Ecto neural progenitor cell (in vitro differentiated cells): ENCODE results near the gene ZAP70.

ENCODE experiments used
- DNase-seq: peaks from one replicate; pipeline ENCODE4 v3.0.0-alpha.2; 2018; ENCODE audit warnings: low spot score

The ZAP70 gene

GRCh38 chr2:97717613-97717995 is 4.2 kb downstream of the ZAP70 start:
- no peak for DNase-seq

- DNase-seq, result no peak
Measured at GRCh38 chr2:97718051-97718882, 4.9 kb downstream of the ZAP70 start.

- DNase-seq, result no peak
Measured at GRCh38 chr2:97718942-97719341, 5.6 kb downstream of the ZAP70 start.

- no peak for DNase-seq
Measured at GRCh38 chr2:97719362-97720155, 6.2 kb downstream of the ZAP70 start.

GRCh38 chr2:97720746-97721145 is 7.4 kb downstream of the ZAP70 start:
- no peak for DNase-seq

- DNase-seq, result no peak
Measured at GRCh38 chr2:97722227-97722626, 8.9 kb downstream of the ZAP70 start.

- DNase-seq, result no peak
Measured at GRCh38 chr2:97723156-97724072, 10.0 kb downstream of the ZAP70 start.

- no peak for DNase-seq
Measured at GRCh38 chr2:97724073-97724410, 10.7 kb downstream of the ZAP70 start.

GRCh38 chr2:97724501-97724900 is 11.1 kb downstream of the ZAP70 start:
- no peak for DNase-seq

- no peak for DNase-seq
Measured at GRCh38 chr2:97724946-97725688, 11.7 kb downstream of the ZAP70 start.

- no peak for DNase-seq
Measured at GRCh38 chr2:97726261-97727064, 13.1 kb downstream of the ZAP70 start.

GRCh38 chr2:97727296-97727695 is 13.9 kb downstream of the ZAP70 start:
- DNase-seq, result no peak

GRCh38 chr2:97728091-97728731 is 14.8 kb downstream of the ZAP70 start:
- DNase-seq, result no peak

GRCh38 chr2:97730245-97730644 is 16.9 kb downstream of the ZAP70 start:
- DNase-seq, result no peak

- DNase-seq, result no peak
Measured at GRCh38 chr2:97731274-97732020, 18.1 kb downstream of the ZAP70 start.

GRCh38 chr2:97732436-97733340 is 19.3 kb downstream of the ZAP70 start:
- DNase-seq, result no peak

- no peak for DNase-seq
Measured at GRCh38 chr2:97733341-97734035, 20.1 kb downstream of the ZAP70 start.
